GM18873 (cell line): ENCODE data around the gene LCLAT1.
A peak's percentile ranks its signal among the peaks of the same experiment; 100 is the strongest.

Experiments
- ATAC-seq: cut with Tn5 transposase; IDR thresholded peaks from one replicate; pipeline ENCODE4 v1.9.1; 2021; ENCODE audit warnings: mild to moderate bottlenecking, moderate library complexity, moderate number of reproducible peaks; ENCODE audit not compliant: unreplicated experiment, low FRiP score

The LCLAT1 gene

DNA sequence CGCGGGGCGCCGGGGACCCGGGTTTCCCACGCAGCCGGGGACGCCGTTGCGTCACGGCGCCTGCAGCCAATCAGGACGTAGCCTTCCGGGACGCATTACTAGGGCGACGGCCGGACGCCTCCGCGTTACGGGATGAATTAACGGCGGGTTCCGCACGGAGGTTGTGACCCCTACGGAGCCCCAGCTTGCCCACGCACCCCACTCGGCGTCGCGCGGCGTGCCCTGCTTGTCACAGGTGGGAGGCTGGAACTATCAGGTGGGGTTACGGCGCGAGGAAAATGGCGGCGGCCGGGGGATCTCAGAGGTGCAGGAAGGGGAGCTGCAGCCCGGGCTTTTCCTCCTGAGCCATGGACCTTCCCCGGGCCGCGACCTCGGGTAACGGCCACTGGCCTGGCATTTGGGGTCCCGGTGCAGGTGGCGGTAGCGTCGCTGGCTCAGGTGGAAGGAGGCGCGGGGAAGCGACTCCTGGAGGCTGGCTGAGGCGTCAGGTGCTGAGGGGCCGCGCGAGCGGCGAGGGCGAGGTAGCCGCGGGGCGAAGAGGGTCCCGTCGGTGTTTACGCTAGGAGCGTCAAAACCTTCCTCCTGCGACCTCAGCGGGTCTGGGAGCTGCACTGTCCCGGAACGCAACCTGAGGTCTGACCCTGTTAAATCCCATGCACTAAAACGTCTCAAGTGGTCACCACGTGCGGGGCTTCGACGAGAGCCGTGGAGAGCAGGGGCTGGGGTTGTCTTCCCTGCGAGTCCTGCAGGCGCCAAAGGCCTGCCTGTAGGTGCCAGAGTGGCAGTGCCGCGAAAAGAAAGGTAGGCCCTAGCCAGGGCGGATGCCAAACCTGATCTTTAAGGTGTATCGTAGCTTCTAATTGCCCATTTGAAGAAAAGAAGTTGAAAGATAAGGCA is at the start of gene LCLAT1:
LCLAT1 (plus strand) TSS at position 98 of the 897 bp plus-strand sequence. CDS start 78,345 bp downstream, outside the sequence.
- peak; percentile 93 for ATAC-seq

GRCh38 chr2:30398084-30398873 is 48.8 kb upstream of the LCLAT1 start:
- no peak for ATAC-seq

GRCh38 chr2:30400151-30400954 is 46.7 kb upstream of the LCLAT1 start:
- ATAC-seq = no peak

DNA sequence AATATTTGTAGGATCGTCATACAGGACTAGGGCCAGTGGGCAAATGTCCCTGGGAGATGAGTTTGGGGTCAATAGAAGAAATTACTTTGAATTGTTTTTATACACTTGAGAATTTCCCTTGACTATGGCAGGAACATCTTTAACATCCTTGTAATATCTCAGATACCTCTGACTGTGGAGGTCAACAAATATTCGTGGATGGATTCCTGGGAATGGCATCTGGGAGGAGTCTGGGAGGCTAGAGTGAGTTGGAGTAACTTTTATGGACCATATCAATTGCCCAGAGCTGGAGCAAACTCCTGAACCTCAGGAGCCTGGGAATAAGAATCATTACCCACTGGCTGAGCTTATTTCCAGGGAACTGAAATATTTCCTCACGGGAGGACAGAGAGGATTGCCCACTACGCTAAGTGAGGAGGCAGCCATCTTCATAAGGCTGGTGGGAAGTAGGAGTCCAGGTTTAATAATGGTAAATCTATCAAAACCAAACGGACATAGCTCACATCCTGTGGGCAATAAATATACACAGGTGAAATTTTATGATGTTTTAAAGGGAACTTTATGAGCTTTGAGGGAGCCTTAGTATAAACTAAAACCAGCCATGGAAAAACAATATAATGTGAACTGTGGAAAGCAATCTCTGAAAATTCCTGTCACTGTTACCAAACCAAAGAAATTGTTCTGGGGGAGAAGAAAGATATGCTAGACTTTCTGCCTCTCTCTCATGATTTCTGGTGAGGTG is 44.4 kb upstream of the LCLAT1 start:
- no peak for ATAC-seq

GRCh38 chr2:30403592-30404312 is 43.3 kb upstream of the LCLAT1 start:
- no peak for ATAC-seq

DNA sequence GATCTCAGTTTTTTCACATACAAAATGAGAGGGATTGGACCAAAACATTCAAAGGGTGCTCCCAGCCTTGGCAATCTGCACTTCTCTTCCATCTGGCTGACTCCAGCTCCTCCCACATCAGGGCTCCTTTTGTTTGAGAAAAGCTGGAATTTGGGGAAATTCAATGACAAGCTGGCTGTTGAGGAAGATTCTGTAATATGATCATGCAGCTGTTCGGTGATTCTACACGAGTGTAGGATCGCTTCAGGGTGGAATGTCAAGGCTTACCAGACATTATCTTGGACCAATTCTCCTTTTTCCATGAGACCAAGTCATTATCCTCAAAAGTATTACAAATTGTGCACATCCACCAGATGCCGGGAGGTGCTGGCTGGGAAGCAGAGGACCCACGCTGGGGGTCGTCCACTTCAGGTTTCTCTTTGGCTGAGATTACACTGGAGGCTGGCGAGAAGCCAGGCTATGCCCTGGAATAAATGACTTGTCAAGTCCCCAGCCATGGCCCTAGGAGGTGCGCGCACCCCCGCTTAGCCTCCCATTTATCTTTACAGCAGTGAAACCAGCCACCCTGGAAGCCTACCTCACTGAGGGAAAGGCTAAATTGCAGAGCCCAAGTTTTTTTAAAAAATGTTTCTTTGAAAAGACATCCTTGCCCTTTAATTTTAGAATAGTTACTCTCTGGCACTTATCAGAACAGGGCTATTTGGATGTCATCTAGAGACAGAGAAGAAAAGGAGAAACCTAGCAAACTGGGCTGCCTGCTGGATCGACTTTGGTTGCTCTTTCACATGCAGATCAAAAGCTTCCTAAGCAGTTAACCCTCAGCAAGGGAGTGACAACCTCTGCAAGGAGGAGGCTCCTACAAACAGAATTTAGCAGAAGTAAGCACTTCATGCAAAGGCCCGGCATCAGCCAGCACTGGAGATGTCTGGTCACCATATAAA is 42.5 kb upstream of the LCLAT1 start:
- ATAC-seq = no peak

DNA sequence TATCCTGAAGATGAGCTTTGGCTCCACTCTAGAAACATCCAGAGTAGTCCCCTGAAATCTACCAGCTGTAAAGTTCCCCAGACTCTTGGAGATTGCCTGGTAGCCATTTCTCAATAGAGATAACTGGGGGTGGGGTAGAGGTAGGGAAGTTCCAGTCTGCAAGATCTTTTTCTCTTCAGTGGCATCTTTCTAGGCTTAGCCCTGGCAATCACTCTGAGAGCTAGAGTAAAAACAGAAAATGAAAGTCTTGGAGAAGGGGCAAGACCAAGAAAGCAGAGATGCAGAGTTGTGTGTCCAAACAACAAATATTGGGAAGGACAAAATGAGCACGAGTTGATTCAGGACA is 41.8 kb upstream of the LCLAT1 start:
- ATAC-seq = no peak

GRCh38 chr2:30406853-30407252 is 40.2 kb upstream of the LCLAT1 start:
- ATAC-seq = no peak

DNA sequence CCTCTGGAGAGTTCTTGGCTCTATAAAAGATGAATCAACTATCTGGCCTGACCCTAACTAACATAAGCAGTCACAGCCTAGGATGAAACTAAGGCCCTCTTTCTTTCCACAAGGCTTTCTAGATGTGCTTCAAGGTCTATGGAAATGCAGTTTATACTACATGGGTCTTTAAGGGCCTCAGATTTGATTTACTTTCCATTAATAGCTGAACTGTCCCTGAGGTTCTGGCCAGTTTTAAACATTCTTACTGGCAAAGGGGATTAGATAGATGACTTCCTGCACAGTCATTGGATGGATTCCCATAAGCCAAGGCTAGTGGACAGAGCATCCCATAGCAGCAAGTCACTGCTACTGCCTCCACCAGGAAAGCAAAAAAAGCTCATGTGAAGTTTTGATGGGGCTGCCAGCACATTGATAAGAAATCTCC is 38.1 kb upstream of the LCLAT1 start:
- no peak for ATAC-seq

DNA sequence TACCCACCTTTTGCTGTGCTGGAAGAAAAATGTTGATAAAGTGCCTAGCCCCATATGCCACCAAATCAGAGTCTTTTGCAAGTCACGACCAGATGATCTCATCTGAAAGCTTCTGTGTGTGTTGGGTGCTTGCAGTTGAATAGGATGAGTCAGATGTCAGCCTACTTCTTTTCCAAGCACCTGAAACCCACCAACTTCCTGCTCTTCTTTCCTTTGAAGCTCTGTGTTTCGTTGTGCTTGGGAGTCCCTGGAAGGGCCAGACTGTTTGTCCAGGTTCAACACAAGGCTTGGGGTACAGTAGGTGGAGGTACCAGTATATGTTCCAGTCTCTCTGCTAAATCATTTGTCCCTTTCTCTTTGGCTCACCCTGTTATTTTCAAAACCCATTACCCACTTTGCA is 36.8 kb upstream of the LCLAT1 start:
- ATAC-seq = no peak

- no peak for ATAC-seq
Measured at GRCh38 chr2:30412047-30412683, 34.9 kb upstream of the LCLAT1 start.

GRCh38 chr2:30412684-30413570 is 34.1 kb upstream of the LCLAT1 start:
- no peak for ATAC-seq

DNA sequence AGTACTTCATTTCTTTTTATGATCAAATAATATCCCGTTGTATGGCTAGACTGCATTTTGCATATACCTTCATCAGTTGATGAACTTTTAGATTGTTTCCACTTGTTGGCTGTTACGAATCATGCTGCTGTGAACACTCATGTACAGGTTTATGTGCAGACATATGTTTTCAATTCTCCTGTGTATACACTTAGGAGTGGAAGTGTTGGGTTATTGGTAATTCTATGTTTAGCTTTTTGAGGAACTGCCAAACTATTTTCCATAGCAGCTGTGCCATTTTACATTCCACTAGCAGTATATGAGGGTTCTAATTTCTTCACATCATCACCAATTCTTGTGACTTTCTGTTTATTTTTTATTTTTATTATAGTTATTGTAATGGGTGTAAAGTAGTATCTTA is 32.1 kb upstream of the LCLAT1 start:
- no peak for ATAC-seq

- no peak for ATAC-seq
Measured at GRCh38 chr2:30417253-30417652, 29.8 kb upstream of the LCLAT1 start.

GRCh38 chr2:30421026-30421603 is 25.9 kb upstream of the LCLAT1 start:
- ATAC-seq = no peak

DNA sequence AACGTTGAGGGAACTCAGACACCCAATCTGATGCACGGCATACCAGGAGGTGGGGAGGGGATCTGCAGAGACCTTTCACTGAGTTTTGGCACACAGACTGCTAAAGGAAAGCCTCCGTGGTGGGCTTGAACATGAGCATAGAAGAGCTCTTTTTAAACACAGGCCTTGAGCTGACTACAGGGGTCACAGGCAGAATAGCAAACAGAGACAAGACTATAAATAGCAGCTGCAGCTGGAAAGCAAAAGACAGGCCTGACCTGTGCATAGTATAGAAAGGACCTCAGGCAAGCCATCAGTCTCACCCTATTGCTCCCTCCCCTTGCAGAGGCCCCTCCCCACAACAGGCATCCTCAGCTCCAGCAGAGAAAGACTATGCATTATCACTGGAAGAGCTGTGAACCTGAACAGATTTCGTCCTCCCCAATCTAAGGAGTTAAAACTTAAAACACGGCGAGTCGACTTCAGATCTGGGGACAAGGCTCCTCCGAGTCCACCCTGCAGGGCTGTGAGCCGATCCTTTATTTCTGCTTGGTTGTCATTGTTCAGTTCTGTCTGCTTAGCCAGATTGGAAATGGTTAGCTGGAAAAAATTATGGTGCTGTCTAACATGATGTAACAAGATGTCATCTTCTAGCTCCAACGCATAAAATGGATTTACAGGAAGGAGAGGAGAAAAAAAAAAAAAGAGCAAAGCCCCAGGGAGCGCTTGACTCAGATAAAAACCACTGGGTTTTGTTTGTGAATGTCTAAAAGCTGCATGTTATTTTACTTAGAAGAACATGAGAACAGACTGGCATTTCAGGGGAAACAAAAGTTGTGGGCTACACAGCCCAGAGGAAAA is 25.2 kb upstream of the LCLAT1 start:
- ATAC-seq = no peak
